GM12878 (cell line): ENCODE data around the gene KRTAP9-8. TPM values are rescaled to one million over a fixed set of nuclear protein-coding genes. Genes with fewer than 3 reads are reported as not detected.

Source experiments
- EP300 ChIP-seq, 2 experiments: fragments of 150-350 bp in 1 of 2; IDR thresholded peaks; 2 replicates each; pipeline ENCODE4 v1.6.1; 2011 to 2012; ENCODE audit warnings: low read depth in 2 of 2, low read length in 2 of 2, borderline replicate concordance in 1 of 2, improper control_type of control experiment in 1 of 2, inconsistent platforms in 1 of 2; ENCODE audit not compliant: control insufficient read depth in 1 of 2
- SRF ChIP-seq, 2 experiments: IDR thresholded peaks; 2 replicates each; pipeline ENCODE4 v1.6.1; 2011; ENCODE audit warnings: low read depth in 2 of 2, low read length in 2 of 2, mild to moderate bottlenecking in 1 of 2, moderate library complexity in 1 of 2
- ZNF217 ChIP-seq: fragments of 450-650 bp; IDR thresholded peaks from 2 replicates; pipeline ENCODE4 v1.6.1; 2017; ENCODE audit warnings: antibody characterized with exemption, mild to moderate bottlenecking
- polyA plus RNA-seq, 11 experiments: library from polyadenylated mRNA; depleted of rRNA in 4 of 11; unstranded in 6 of 11; stranded (reverse) in 5 of 11; fragments of >200 nt; fragmentation: Nextera tagmentation in 4 of 11; fragmentation: Illumina TruSeq in 1 of 11; extraction: Ambion mirVana in 4 of 11; extraction: Trizol in 1 of 11; gene quantifications; 1 replicate in 1 of 11; 2 replicates in 10 of 11; pipeline versions ENCODE4 v1.2.1 to v1.2.3, GENCODE V29; 2011 to 2016; ENCODE audit warnings: inconsistent platforms in 2 of 11, missing spikeins in 2 of 11, low read depth in 1 of 11
- total RNA-seq, 4 experiments: library from RNA; depleted of rRNA in 3 of 4; stranded (reverse); fragments of >200 nt in 3 of 4; fragmentation: Illumina TruSeq in 1 of 4; extraction: Trizol in 1 of 4; gene quantifications; 2 replicates each; pipeline versions ENCODE4 v1.2.1 to v1.2.3, GENCODE V29; 2013 to 2021
- TF ChIP-seq, protein P1 (sequence below): fragments of 450-650 bp; formaldehyde crosslinking; IDR thresholded peaks from 2 replicates; pipeline ENCODE4 v1.4.0; 2020; ENCODE audit warnings: mild to moderate bottlenecking, moderate library complexity
- TF ChIP-seq, protein P2 (sequence below): fragments of 450-650 bp; IDR thresholded peaks from 2 replicates; pipeline ENCODE4 v1.6.1; 2017; ENCODE audit warnings: mild to moderate bottlenecking, moderate library complexity

KRTAP9-8 gene
- total and polyA plus RNA-seq, 10 of the 15 experiments (the other 5 are each of a cell fraction or from before 2014, with no cell fraction given), result not detected

GRCh38 chr17:41199421-41200078 is 38.2 kb upstream of the KRTAP9-8 start (continued):
- TF ChIP-seq, protein P1, sequence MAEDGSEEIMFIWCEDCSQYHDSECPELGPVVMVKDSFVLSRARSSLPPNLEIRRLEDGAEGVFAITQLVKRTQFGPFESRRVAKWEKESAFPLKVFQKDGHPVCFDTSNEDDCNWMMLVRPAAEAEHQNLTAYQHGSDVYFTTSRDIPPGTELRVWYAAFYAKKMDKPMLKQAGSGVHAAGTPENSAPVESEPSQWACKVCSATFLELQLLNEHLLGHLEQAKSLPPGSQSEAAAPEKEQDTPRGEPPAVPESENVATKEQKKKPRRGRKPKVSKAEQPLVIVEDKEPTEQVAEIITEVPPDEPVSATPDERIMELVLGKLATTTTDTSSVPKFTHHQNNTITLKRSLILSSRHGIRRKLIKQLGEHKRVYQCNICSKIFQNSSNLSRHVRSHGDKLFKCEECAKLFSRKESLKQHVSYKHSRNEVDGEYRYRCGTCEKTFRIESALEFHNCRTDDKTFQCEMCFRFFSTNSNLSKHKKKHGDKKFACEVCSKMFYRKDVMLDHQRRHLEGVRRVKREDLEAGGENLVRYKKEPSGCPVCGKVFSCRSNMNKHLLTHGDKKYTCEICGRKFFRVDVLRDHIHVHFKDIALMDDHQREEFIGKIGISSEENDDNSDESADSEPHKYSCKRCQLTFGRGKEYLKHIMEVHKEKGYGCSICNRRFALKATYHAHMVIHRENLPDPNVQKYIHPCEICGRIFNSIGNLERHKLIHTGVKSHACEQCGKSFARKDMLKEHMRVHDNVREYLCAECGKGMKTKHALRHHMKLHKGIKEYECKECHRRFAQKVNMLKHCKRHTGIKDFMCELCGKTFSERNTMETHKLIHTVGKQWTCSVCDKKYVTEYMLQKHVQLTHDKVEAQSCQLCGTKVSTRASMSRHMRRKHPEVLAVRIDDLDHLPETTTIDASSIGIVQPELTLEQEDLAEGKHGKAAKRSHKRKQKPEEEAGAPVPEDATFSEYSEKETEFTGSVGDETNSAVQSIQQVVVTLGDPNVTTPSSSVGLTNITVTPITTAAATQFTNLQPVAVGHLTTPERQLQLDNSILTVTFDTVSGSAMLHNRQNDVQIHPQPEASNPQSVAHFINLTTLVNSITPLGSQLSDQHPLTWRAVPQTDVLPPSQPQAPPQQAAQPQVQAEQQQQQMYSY (CRISPR knock-in tag), result no peak
- TF ChIP-seq, protein P2, sequence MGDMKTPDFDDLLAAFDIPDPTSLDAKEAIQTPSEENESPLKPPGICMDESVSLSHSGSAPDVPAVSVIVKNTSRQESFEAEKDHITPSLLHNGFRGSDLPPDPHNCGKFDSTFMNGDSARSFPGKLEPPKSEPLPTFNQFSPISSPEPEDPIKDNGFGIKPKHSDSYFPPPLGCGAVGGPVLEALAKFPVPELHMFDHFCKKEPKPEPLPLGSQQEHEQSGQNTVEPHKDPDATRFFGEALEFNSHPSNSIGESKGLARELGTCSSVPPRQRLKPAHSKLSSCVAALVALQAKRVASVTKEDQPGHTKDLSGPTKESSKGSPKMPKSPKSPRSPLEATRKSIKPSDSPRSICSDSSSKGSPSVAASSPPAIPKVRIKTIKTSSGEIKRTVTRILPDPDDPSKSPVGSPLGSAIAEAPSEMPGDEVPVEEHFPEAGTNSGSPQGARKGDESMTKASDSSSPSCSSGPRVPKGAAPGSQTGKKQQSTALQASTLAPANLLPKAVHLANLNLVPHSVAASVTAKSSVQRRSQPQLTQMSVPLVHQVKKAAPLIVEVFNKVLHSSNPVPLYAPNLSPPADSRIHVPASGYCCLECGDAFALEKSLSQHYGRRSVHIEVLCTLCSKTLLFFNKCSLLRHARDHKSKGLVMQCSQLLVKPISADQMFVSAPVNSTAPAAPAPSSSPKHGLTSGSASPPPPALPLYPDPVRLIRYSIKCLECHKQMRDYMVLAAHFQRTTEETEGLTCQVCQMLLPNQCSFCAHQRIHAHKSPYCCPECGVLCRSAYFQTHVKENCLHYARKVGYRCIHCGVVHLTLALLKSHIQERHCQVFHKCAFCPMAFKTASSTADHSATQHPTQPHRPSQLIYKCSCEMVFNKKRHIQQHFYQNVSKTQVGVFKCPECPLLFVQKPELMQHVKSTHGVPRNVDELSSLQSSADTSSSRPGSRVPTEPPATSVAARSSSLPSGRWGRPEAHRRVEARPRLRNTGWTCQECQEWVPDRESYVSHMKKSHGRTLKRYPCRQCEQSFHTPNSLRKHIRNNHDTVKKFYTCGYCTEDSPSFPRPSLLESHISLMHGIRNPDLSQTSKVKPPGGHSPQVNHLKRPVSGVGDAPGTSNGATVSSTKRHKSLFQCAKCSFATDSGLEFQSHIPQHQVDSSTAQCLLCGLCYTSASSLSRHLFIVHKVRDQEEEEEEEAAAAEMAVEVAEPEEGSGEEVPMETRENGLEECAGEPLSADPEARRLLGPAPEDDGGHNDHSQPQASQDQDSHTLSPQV, result no peak
- TF ChIP-seq SRF (IDR thresholded peaks at IDR 0.05; ENCODE audit: low read depth in 2 of 2, low read length in 2 of 2) (no peak), ZNF217 (no peak), EP300 (IDR thresholded peaks at IDR 0.05; ENCODE audit: borderline replicate concordance in 1 of 2, control insufficient read depth in 1 of 2, low read depth in 2 of 2, low read length in 2 of 2) (no peak)
